Natural killer cell (primary cell): Measurements from ENCODE around the gene PIGA. TPM values are rescaled to one million over a fixed set of nuclear protein-coding genes. Genes with fewer than 3 reads are reported as not detected.

Experiments used
- ATAC-seq, 3 donors: fragments of 150-1000 bp in 2 of 3; fragments of 200-7000 bp in 1 of 3; cut with Tn5 transposase; 1 replicate in 1 of 3; 2 replicates in 2 of 3; pipeline ENCODE4 v1.10.0; 2021; ENCODE audit warnings: mild to moderate bottlenecking in 2 of 3, moderate library complexity in 2 of 3
- DNase-seq, 2 donors: peaks; one replicate each; pipeline versions ENCODE4 v3.0.0 to v3.0.0-alpha.2; 2013 to 2021; ENCODE audit warnings: mixed read lengths in 1 of 2
- H3K27ac ChIP-seq: one replicate; pipeline ENCODE4 v1.5.1; 2013; ENCODE audit warnings: mild to moderate bottlenecking, low read length
- H3K27me3 ChIP-seq: one replicate; pipeline ENCODE4 v1.6.1; 2013; ENCODE audit warnings: low read length; ENCODE audit not compliant: control insufficient read depth, insufficient read depth
- H3K36me3 ChIP-seq: one replicate; pipeline ENCODE4 v1.6.1; 2013; ENCODE audit warnings: low read length; ENCODE audit not compliant: control insufficient read depth, insufficient read depth
- H3K4me1 ChIP-seq: one replicate; pipeline ENCODE4 v1.6.1; 2013; ENCODE audit warnings: low read length; ENCODE audit not compliant: control insufficient read depth, insufficient read depth
- H3K4me3 ChIP-seq: one replicate; pipeline ENCODE4 v1.5.1; 2013; ENCODE audit warnings: low read length
- H3K9me3 ChIP-seq: one replicate; pipeline ENCODE4 v1.6.1; 2013; ENCODE audit warnings: low read length; ENCODE audit not compliant: control insufficient read depth, insufficient read depth
- H3K27ac Mint-ChIP-seq, 2 donors: one replicate each; pipeline ENCODE4 v1.8.0; 2022; ENCODE audit warnings: mild to moderate bottlenecking in 2 of 2, mixed read lengths in 2 of 2, moderate library complexity in 1 of 2
- H3K27me3 Mint-ChIP-seq, 2 donors: one replicate each; pipeline ENCODE4 v1.8.0; 2022; ENCODE audit warnings: low read depth in 2 of 2, mixed read lengths in 2 of 2
- H3K36me3 Mint-ChIP-seq: one replicate; pipeline ENCODE4 v1.8.0; 2022; ENCODE audit warnings: mixed read lengths
- H3K4me1 Mint-ChIP-seq, 2 donors: one replicate each; pipeline ENCODE4 v1.8.0; 2022; ENCODE audit warnings: mixed read lengths in 2 of 2
- H3K4me3 Mint-ChIP-seq: one replicate; pipeline ENCODE4 v1.8.0; 2022; ENCODE audit warnings: mild to moderate bottlenecking, moderate library complexity, mixed read lengths
- H3K9me3 Mint-ChIP-seq, 2 donors: one replicate each; pipeline ENCODE4 v1.8.0; 2022; ENCODE audit warnings: mixed read lengths in 2 of 2
- CTCF ChIP-seq: fragments of 200-600 bp; IDR thresholded peaks from one replicate; pipeline ENCODE4 v1.8.0; 2022; ENCODE audit warnings: antibody characterized with exemption
- WGBS: methylation state at CpG from one replicate; pipeline ENCODE4 v1.1.7; 2013; ENCODE audit warnings: missing lambda C conversion rate; ENCODE audit not compliant: insufficient coverage; 5-methylcytosine and 5-hydroxymethylcytosine counted together
- intact Hi-C: fragments of 100-400 bp; cut with micrococcal nuclease; formaldehyde crosslinking; loops from one replicate; pipeline ENCODE4 v1.14.2; 2022
- total RNA-seq, 4 donors: library from RNA; stranded (reverse); fragments of 120-200 nt in 1 of 4; gene quantifications; one replicate each; pipeline versions ENCODE4 v1.2.3 to v1.2.4, GENCODE V29; 2013 to 2022

PIGA gene
- total RNA-seq, 3 donors from 2014 or later (not counting 1 experiment from before 2014, with no cell fraction given): 71.8 to 111 (median 87.6) TPM

- Histone ChIP-seq H3K9me3 (no peaks in the 10 kb centered on the region), H3K4me1 (peaks cover 11% of the 10 kb centered on the region), H3K36me3 (peaks cover 8% of the 10 kb centered on the region), H3K27ac (peak overlapping the region; percentile 76), H3K4me3 (peak overlapping the region; percentile 31), H3K27me3 (peaks cover 3% of the 10 kb centered on the region)
- ATAC-seq (peak; percentile 48 to 56 (median 55)), DNase-seq (peak; percentile 49 to 86)
- intact Hi-C loops: loop anchor here (10.0 kb wide), 3 partner anchors 339 to 1681 kb away; partner anchors contain the start of gene TCEANC
- Mint-ChIP-seq H3K36me3 (no peaks in the 10 kb centered on the region), H3K9me3 (no peaks in the 10 kb centered on the region), H3K27me3 (peaks cover 12 to 40% of the 10 kb centered on the region in 2 donors), H3K4me1 (peaks cover 0 to 14% of the 10 kb centered on the region in 2 donors), H3K27ac (peak overlapping the region; percentile 93), H3K4me3 (peak overlapping the region; percentile 89)
- TF ChIP-seq CTCF: no peak
- WGBS: 0% methylated on average over 9 of the region's 10 CpGs
Measured at GRCh38 chrX:15336023-15336413, 695 bp upstream of the PIGA start.

DNA sequence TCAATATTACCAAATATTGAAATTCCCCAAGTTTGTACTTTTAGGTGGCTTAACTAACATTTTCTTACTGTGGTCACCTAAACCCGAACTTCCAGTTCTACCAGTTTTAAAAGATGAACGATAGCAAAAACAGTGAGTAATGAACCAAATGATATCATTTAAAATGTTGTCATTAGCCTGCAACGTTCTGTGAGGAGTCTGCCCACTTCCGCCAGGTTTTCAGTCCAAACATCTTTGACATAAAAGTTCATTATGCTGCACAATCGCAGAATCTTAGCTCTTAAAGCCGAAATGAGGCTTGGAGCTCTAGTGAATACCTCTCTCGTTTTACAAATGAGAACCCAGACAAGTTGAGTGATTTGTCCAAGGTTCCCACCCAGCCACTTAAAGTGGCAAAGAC lies 762 bp downstream of the PIGA start:
- H3K27me3 Mint-ChIP-seq: peaks cover 8 to 28% of the 10 kb centered on the region in 2 donors
- Histone ChIP-seq H3K27ac (peak overlapping the region; percentile 95), H3K36me3 (peaks cover 10% of the 10 kb centered on the region), H3K9me3 (no peaks in the 10 kb centered on the region), H3K4me3 (peak overlapping the region; percentile 94), H3K27me3 (peaks cover 3% of the 10 kb centered on the region), H3K4me1 (peaks cover 11% of the 10 kb centered on the region)
- H3K4me3 Mint-ChIP-seq: peak overlapping the region; percentile 89
- WGBS: 12% methylated on average over 7 of the region's 7 CpGs
- peak overlapping the region; percentile 93 for H3K27ac Mint-ChIP-seq
- DNase-seq (peak in 1 of 2 donors; percentile 62), ATAC-seq (no peak)
- H3K9me3 Mint-ChIP-seq: no peaks in the 10 kb centered on the region
- intact Hi-C loops: loop anchor here (10.0 kb wide), 3 partner anchors 340 to 1680 kb away; partner anchors contain the start of gene TCEANC
- no peak for TF ChIP-seq CTCF
- H3K4me1 Mint-ChIP-seq: peaks cover 0 to 14% of the 10 kb centered on the region in 2 donors
- no peaks in the 10 kb centered on the region for H3K36me3 Mint-ChIP-seq

DNA sequence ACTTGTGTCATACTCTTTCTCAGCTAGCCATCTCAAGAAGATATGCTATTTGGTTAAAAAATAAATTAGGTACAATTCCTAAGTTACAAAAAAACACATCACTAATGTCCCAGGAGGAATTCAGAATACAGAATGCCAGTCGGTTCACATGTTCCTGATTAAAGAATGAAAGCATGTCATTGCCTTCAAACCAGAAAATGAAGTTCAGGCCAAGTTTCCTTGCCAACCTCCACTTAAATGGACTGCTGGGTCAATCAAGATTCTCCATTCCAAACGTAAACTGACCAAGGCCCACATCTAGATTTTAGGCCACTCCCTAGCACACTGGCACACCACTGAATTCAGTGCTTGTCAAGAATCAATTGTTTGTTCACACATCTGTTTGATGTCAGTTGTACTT lies 6.5 kb downstream of the PIGA start:
- H3K4me3 Mint-ChIP-seq: no peak overlapping the region
- Histone ChIP-seq H3K4me1 (no peaks in the 10 kb centered on the region), H3K27me3 (no peaks in the 10 kb centered on the region), H3K9me3 (no peaks in the 10 kb centered on the region), H3K36me3 (peaks cover 12% of the 10 kb centered on the region), H3K27ac (no peak overlapping the region), H3K4me3 (no peak overlapping the region)
- H3K4me1 Mint-ChIP-seq: peaks cover 0 to 8% of the 10 kb centered on the region in 2 donors
- WGBS: 86% methylated on average over 2 of the region's 2 CpGs
- intact Hi-C loops: no loop called here
- no peak overlapping the region for H3K27ac Mint-ChIP-seq
- H3K9me3 Mint-ChIP-seq: no peaks in the 10 kb centered on the region
- ATAC-seq: no peak
- H3K27me3 Mint-ChIP-seq: peaks cover 0 to 6% of the 10 kb centered on the region in 2 donors
- TF ChIP-seq CTCF: no peak
- no peak for DNase-seq
- peaks cover 7% of the 10 kb centered on the region for H3K36me3 Mint-ChIP-seq

DNA sequence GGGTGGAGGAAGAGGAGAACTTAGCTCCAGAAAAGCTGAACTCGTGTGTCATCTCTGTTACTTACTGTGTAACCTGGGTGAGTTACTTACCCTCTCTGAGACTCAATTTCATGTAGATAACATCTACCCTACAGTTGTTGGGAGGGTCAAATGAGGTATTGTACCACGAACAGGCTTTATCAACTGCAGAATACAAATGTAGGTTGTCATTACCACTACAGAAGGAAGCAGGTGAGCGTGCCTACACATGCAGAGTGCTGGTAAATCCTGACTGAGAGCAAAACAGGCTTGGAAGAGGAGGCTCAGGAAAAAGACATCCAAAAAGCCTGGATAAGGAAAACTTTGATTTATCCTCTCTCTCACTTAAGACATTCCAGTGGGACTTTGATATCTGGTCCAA lies 7.2 kb downstream of the PIGA start:
- no peaks in the 10 kb centered on the region for H3K27me3 ChIP-seq
- H3K9me3 Mint-ChIP-seq: no peaks in the 10 kb centered on the region
- H3K4me3 Mint-ChIP-seq: no peak overlapping the region
- H3K9me3 ChIP-seq: no peaks in the 10 kb centered on the region
- intact Hi-C loops: no loop called here
- H3K4me3 ChIP-seq: no peak overlapping the region
- no peak for TF ChIP-seq CTCF
- ATAC-seq (no peak), DNase-seq (no peak)
- H3K36me3 ChIP-seq: peaks cover 15% of the 10 kb centered on the region
- no peaks in the 10 kb centered on the region for H3K4me1 ChIP-seq
- H3K27ac Mint-ChIP-seq: no peak overlapping the region
- peaks cover 7% of the 10 kb centered on the region for H3K36me3 Mint-ChIP-seq
- peaks cover 0 to 8% of the 10 kb centered on the region in 2 donors for H3K4me1 Mint-ChIP-seq
- H3K27me3 Mint-ChIP-seq: peaks cover 0 to 6% of the 10 kb centered on the region in 2 donors
- no peak overlapping the region for H3K27ac ChIP-seq
- WGBS: 100% methylated on average over 1 of the region's 3 CpGs
